A549 treated with AZD9567 at 1 μM for 4 hours (cell line): Measurements from ENCODE around the gene PMM2. TPM values are rescaled to one million over a fixed set of nuclear protein-coding genes. Genes with fewer than 3 reads are reported as not detected.

Experiments
- total RNA-seq: library from RNA; stranded (reverse); fragments of 200-300 nt; extraction: Qiagen RNA extraction; gene quantifications from 5 replicates; pipeline ENCODE4 v1.2.3, GENCODE V29; 2022; ENCODE audit not compliant: insufficient read depth

The PMM2 gene
- 87.8 to 91.7 TPM (median 89.2 TPM) in 5 replicates for total RNA-seq

GRCh38 chr16:8797364-8798173, at the start of gene PMM2, which contains the start of gene TMEM186:
Gene PMM2, plus strand, starts transcription at chr16:8797839. Its CDS starts 44 bp downstream, at chr16:8797883.
Gene TMEM186, minus strand, starts transcription at chr16:8797639. Its CDS starts 25 bp downstream, at chr16:8797614.

GRCh38 chr16:8868416-8869211, 71.0 kb downstream of the PMM2 start, which contains the start of gene CARHSP1:
Gene CARHSP1, minus strand, starts transcription at chr16:8869006. Its CDS starts 9,678 bp downstream, at chr16:8859328.

GRCh38 chr16:8882041-8882617, 84.5 kb downstream of the PMM2 start, which contains the start of gene LITAFD:
Gene LITAFD, plus strand, starts transcription at chr16:8882351. Its CDS starts 2,005 bp downstream, at chr16:8884356.

Other genes starting within 250 kb of the PMM2 start
- gene TMEM114, start 207.3 kb upstream of the PMM2 start, total RNA-seq, result not detected in 5 replicates
- 22.0 to 27.9 TPM (median 25.0 TPM) in 5 replicates for gene METTL22, start 176.1 kb upstream of the PMM2 start, total RNA-seq
- 0.22 to 0.40 TPM (median 0.33 TPM) in 5 replicates for gene ABAT, start 123.2 kb upstream of the PMM2 start, total RNA-seq
- gene TMEM186, start 200 bp upstream of the PMM2 start, total RNA-seq, result 7.7 to 15.0 TPM (median 14.0 TPM) in 5 replicates
- 121 to 163 TPM (median 158 TPM) in 5 replicates for gene CARHSP1, start 71.2 kb downstream of the PMM2 start, total RNA-seq
- not detected in 5 replicates for gene LITAFD, start 84.5 kb downstream of the PMM2 start, total RNA-seq
- gene USP7, start 166.1 kb downstream of the PMM2 start, total RNA-seq, result 72.5 to 83.5 TPM (median 76.5 TPM) in 5 replicates